ENCODE results near the gene ECE2. TPM values are rescaled to one million over a fixed set of nuclear protein-coding genes. Genes with fewer than 3 reads are reported as not detected.

The ECE2 gene
- total RNA-seq, 2 experiments from 2014 or later: not detected

DNA sequence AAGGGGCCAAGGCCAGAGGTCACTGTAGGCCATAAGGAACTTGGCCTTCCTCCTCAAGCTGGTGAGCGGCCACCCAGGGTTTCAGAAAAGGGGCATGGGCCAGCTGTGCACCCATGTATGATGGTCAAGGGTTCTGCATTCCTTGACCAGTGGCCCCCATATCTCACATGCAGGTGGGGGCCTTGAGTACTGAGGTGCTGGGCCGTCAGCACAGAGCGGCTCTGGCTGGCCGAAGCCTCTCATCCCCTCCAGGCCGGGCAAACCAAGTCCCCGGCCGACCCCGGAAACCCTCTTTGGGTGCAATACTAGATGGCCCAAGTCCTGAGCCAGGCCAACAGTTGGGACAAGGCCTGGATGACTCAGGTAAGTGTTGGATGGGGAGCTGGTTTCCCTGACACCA is 36.6 kb upstream of the ECE2 start:
- H3K4me2 ChIP-seq (ENCODE audit: low read length): no peak overlapping the region
- no peak for DNase-seq (ENCODE audit: low spot score)
- no TSS peak for BruUV-seq (replicated peaks)
- H3K4me1 ChIP-seq (ENCODE audit: insufficient read depth, low read length, poor library complexity, severe bottlenecking): peaks cover 7% of the 10 kb centered on the region
- POLR2A ChIA-PET: interaction anchor here (1.1 kb wide), 1 partner anchor 44 kb away, joined by 3 read pairs; no protein-coding TSS in a partner anchor
- no peak overlapping the region for H3K4me3 ChIP-seq (ENCODE audit: low read depth, low read length, poor library complexity, severe bottlenecking)
- no peaks in the 10 kb centered on the region for H3K79me2 ChIP-seq (ENCODE audit: insufficient read depth, low read depth, low read length)
- TF ChIP-seq EZH2phosphoT487 (IDR thresholded peaks at IDR 0.05; ENCODE audit: borderline replicate concordance, low read depth, low read length): no peak
- TF ChIP-seq, protein P1, sequence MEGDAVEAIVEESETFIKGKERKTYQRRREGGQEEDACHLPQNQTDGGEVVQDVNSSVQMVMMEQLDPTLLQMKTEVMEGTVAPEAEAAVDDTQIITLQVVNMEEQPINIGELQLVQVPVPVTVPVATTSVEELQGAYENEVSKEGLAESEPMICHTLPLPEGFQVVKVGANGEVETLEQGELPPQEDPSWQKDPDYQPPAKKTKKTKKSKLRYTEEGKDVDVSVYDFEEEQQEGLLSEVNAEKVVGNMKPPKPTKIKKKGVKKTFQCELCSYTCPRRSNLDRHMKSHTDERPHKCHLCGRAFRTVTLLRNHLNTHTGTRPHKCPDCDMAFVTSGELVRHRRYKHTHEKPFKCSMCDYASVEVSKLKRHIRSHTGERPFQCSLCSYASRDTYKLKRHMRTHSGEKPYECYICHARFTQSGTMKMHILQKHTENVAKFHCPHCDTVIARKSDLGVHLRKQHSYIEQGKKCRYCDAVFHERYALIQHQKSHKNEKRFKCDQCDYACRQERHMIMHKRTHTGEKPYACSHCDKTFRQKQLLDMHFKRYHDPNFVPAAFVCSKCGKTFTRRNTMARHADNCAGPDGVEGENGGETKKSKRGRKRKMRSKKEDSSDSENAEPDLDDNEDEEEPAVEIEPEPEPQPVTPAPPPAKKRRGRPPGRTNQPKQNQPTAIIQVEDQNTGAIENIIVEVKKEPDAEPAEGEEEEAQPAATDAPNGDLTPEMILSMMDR (conservative IDR thresholded peaks at IDR 0.05; ENCODE audit: low read length): no peak
- CTCF ChIA-PET (ENCODE audit: unreplicated experiment): no interaction called here
- intact Hi-C loops (cut with micrococcal nuclease; ENCODE audit: unreplicated experiment): no loop called here
- H3K9me2 ChIP-seq (ENCODE audit: insufficient read depth, low read length): no peaks in the 10 kb centered on the region
- peaks cover 27% of the 10 kb centered on the region for H3K36me3 ChIP-seq (ENCODE audit: insufficient read depth, low read length)
- H3K9me3 ChIP-seq (ENCODE audit: low read length): no peaks in the 10 kb centered on the region
- no peak overlapping the region for H2AFZ ChIP-seq (ENCODE audit: low read length)
- no peak overlapping the region for H3K27ac ChIP-seq (ENCODE audit: low read depth, low read length, poor library complexity, severe bottlenecking)
- no peaks in the 10 kb centered on the region; the same call in 1 of the 2 replicates for H4K20me1 ChIP-seq (ENCODE audit: insufficient read depth, low read length)

DNA sequence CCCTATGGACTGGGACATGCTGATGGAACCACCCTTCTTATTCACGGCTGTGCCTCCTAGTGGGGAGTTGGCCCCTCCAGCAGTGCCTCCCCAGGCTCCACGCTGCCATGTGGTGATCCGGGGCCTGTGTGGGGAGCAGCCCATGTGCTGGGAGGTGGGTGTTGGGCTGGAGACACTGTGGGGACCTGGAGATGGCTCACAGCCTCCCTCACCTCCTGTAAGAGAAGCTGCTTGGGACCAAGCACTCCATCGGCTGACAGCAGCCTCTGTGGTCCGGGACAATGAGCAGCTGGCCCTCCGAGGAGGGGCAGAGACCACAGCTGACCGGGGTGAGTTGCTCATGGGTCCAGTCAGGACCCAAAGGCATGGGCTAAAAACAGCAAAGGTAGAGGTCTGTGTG is 36.1 kb upstream of the ECE2 start:
- Histone ChIP-seq H3K4me2 (ENCODE audit: low read length) (no peak overlapping the region), H3K9me3 (ENCODE audit: low read length) (no peaks in the 10 kb centered on the region), H3K4me1 (ENCODE audit: insufficient read depth, low read length, poor library complexity, severe bottlenecking) (peaks cover 7% of the 10 kb centered on the region), H3K9me2 (ENCODE audit: insufficient read depth, low read length) (no peaks in the 10 kb centered on the region), H3K4me3 (ENCODE audit: low read depth, low read length, poor library complexity, severe bottlenecking) (no peak overlapping the region), H2AFZ (ENCODE audit: low read length) (no peak overlapping the region), H3K36me3 (ENCODE audit: insufficient read depth, low read length) (peaks cover 32% of the 10 kb centered on the region), H4K20me1 (ENCODE audit: insufficient read depth, low read length) (no peaks in the 10 kb centered on the region; the same call in 1 of the 2 replicates), H3K79me2 (ENCODE audit: insufficient read depth, low read depth, low read length) (no peaks in the 10 kb centered on the region), H3K27ac (ENCODE audit: low read depth, low read length, poor library complexity, severe bottlenecking) (no peak overlapping the region)
- no peak for TF ChIP-seq EZH2phosphoT487 (IDR thresholded peaks at IDR 0.05; ENCODE audit: borderline replicate concordance, low read depth, low read length)
- TF ChIP-seq, protein P1 (conservative IDR thresholded peaks at IDR 0.05; ENCODE audit: low read length): no peak
- intact Hi-C loops (cut with micrococcal nuclease; ENCODE audit: unreplicated experiment): no loop called here
- POLR2A ChIA-PET: interaction anchor here (1.1 kb wide), 1 partner anchor 45 kb away, joined by 3 read pairs; no protein-coding TSS in a partner anchor
- no peak for DNase-seq (ENCODE audit: low spot score)
- BruUV-seq (replicated peaks): no TSS peak
- CTCF ChIA-PET (ENCODE audit: unreplicated experiment): no interaction called here

DNA sequence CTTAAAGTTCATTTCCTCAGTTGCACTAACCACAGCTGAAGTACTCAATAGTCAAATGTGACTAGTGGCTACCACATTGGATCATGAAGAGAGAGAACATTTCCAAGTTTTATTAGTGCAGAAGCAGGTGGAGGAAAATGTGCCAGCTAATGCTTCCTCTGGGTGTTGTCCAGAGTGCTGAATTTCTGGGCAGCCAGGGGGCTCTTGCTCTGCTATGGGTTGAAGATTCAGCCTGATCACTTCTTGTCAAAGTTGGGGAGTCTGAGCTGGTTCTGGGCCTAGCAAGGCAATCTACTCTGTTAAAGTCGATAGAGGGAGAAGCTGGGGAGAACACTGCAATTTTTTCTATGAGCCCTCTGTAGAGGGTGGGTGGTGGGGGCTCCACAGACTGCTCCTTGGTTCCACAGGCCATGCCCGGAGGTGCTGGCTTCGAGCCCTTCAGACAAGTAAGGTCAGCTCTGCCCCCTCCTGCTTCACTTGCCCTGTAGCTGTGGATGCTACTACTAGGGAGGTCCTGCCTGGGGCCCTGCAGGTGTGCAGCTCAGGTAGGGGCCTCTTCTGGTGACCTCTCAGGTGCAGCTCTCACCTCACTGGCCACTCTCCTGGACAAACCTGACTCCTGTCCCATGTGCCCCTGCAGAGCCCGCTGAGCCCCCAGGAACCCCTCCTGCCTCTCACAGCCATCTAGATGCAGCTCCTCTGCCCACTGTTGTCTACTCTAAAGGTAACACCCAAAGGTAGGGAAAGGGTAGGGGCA is 35.3 kb upstream of the ECE2 start:
- ChIA-PET CTCF (ENCODE audit: unreplicated experiment) (no interaction called here), POLR2A (interaction anchor here (0.5 to 1.1 kb wide), 2 partner anchors 26 to 46 kb away, joined by 3 read pairs; no protein-coding TSS in a partner anchor)
- BruUV-seq (replicated peaks): no TSS peak
- Histone ChIP-seq H3K27ac (ENCODE audit: low read depth, low read length, poor library complexity, severe bottlenecking) (no peak overlapping the region), H3K9me2 (ENCODE audit: insufficient read depth, low read length) (no peaks in the 10 kb centered on the region), H2AFZ (ENCODE audit: low read length) (no peak overlapping the region), H3K9me3 (ENCODE audit: low read length) (no peaks in the 10 kb centered on the region), H3K4me3 (ENCODE audit: low read depth, low read length, poor library complexity, severe bottlenecking) (no peak overlapping the region), H4K20me1 (ENCODE audit: insufficient read depth, low read length) (no peaks in the 10 kb centered on the region; the same call in 1 of the 2 replicates), H3K4me1 (ENCODE audit: insufficient read depth, low read length, poor library complexity, severe bottlenecking) (peaks cover 7% of the 10 kb centered on the region), H3K36me3 (ENCODE audit: insufficient read depth, low read length) (peaks cover 41% of the 10 kb centered on the region), H3K79me2 (ENCODE audit: insufficient read depth, low read depth, low read length) (no peaks in the 10 kb centered on the region), H3K4me2 (ENCODE audit: low read length) (no peak overlapping the region)
- DNase-seq (ENCODE audit: low spot score): peak; percentile 31
- no peak for TF ChIP-seq EZH2phosphoT487 (IDR thresholded peaks at IDR 0.05; ENCODE audit: borderline replicate concordance, low read depth, low read length)
- TF ChIP-seq, protein P1 (conservative IDR thresholded peaks at IDR 0.05; ENCODE audit: low read length): no peak
- intact Hi-C loops (cut with micrococcal nuclease; ENCODE audit: unreplicated experiment): no loop called here

Data from OCI-LY7 (cell line).